ENCODE results near the gene TMEM184C.

DNA sequence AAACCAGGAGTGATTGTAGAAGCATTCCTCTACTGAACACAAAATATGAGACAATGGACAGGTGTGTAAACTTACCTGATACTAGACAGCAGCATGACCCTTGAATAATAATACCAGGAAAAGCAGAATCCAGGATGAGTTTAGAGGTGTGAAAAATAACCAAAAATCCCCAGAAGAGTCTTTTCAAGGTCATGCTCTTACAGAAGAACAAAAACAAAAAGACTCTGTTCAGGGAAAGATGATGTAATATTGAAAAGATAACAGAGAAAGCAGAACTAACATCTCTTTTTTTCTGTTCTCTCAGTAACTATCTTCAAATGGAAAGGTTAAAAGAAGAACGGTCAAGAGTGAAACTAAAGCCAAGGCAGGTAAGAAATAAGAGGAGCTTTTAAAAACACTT, 100.7 kb downstream of the TMEM184C start:
- TF ChIP-seq, protein P1, sequence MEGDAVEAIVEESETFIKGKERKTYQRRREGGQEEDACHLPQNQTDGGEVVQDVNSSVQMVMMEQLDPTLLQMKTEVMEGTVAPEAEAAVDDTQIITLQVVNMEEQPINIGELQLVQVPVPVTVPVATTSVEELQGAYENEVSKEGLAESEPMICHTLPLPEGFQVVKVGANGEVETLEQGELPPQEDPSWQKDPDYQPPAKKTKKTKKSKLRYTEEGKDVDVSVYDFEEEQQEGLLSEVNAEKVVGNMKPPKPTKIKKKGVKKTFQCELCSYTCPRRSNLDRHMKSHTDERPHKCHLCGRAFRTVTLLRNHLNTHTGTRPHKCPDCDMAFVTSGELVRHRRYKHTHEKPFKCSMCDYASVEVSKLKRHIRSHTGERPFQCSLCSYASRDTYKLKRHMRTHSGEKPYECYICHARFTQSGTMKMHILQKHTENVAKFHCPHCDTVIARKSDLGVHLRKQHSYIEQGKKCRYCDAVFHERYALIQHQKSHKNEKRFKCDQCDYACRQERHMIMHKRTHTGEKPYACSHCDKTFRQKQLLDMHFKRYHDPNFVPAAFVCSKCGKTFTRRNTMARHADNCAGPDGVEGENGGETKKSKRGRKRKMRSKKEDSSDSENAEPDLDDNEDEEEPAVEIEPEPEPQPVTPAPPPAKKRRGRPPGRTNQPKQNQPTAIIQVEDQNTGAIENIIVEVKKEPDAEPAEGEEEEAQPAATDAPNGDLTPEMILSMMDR (IDR thresholded peaks at IDR 0.05 in 8 of 11, conservative IDR thresholded peaks at IDR 0.05 in 3 of 11) = no peak
- no peak for TF ChIP-seq POLR2AphosphoS5 (IDR thresholded peaks at IDR 0.05)
- TF ChIP-seq POLR2A (IDR thresholded peaks at IDR 0.05) = no peak
